HepG2 (cell line): ENCODE measurements around the gene SPNS1. TPM values are rescaled to one million over a fixed set of nuclear protein-coding genes. Genes with fewer than 3 reads are reported as not detected.
"Not testable (repeated sequence)": the region's sequence is repeated elsewhere in the genome, so short reads cannot be mapped to it uniquely, and the experiment has no call there.

Source experiments
- ATAC-seq: fragments of 200-7000 bp; cut with Tn5 transposase; 3 replicates; pipeline ENCODE4 v1.9.1; 2020; ENCODE audit warnings: mild to moderate bottlenecking, moderate library complexity
- BruUV-seq: library from RNA; stranded (reverse); fragments of 400-500 nt; replicated peaks from 2 replicates; lab custom pipeline; 2021; lab: Mats Ljungman, UMichigan
- CTCF ChIA-PET: fragments of 300-600 bp; formaldehyde crosslinking; extraction: SDS; loops from one replicate; lab custom pipeline; 2021; ENCODE audit warnings: low total read pairs, inconsistent platforms, low intra/inter-chr PET ratio; lab: Yijun Ruan, JAX
- POLR2A ChIA-PET: fragments of 350-600 bp; sonication (Branson Sonifier 250); formaldehyde crosslinking; loops from one replicate; lab custom pipeline; 2020; ENCODE audit warnings: antibody characterized with exemption, inconsistent platforms; lab: Yijun Ruan, JAX
- DNase-seq: peaks from one replicate; pipeline ENCODE4 v3.0.0-alpha.2; 2015; ENCODE audit warnings: low spot score
- FAIRE-seq: peaks from 3 replicates; lab custom pipeline; 2011; peaks lifted over from hg19 to GRCh38; lab: Jason Lieb, UNC
- H2AFZ ChIP-seq: one replicate; pipeline ENCODE4 v1.6.1; 2011; ENCODE audit warnings: low read length, inconsistent platforms
- H3K27ac ChIP-seq: fragments of 300-600 bp; 3 replicates; pipeline ENCODE4 v1.8.0; 2011; ENCODE audit warnings: mixed run types, mild to moderate bottlenecking, mixed read lengths, low read length, inconsistent platforms; ENCODE audit not compliant: insufficient read depth; ENCODE audit errors: extremely low read length
- H3K27me3 ChIP-seq, 2 experiments: fragments of 200-600 bp in 1 of 2; 2 replicates in 1 of 2; 3 replicates in 1 of 2; pipeline versions ENCODE4 v1.6.0 to v1.8.0; 2011; ENCODE audit warnings: low read length in 2 of 2, mild to moderate bottlenecking in 2 of 2, moderate library complexity in 2 of 2, inconsistent platforms in 1 of 2; ENCODE audit not compliant: insufficient read depth in 2 of 2, control insufficient read depth in 1 of 2
- H3K36me3 ChIP-seq, 2 experiments: fragments of 200-600 bp in 1 of 2; replicated peaks in 1 of 2; 2 replicates in 1 of 2; 3 replicates in 1 of 2; pipeline versions ENCODE4 v1.5.1 to v1.8.0; 2011; ENCODE audit warnings: low read length in 2 of 2, inconsistent platforms in 1 of 2; ENCODE audit not compliant: insufficient read depth in 2 of 2, control insufficient read depth in 1 of 2
- H3K4me1 ChIP-seq: 2 replicates; pipeline ENCODE4 v1.5.1; 2012; ENCODE audit warnings: low read length, inconsistent platforms; ENCODE audit not compliant: insufficient read depth
- H3K4me2 ChIP-seq: 2 replicates; pipeline ENCODE4 v1.6.0; 2011; ENCODE audit warnings: low read depth, low read length, inconsistent platforms
- H3K4me3 ChIP-seq, 3 experiments: fragments of 200-600 bp in 1 of 3; sonication (generic), shearing (Covaris generic) in 1 of 3; replicated peaks in 1 of 3; 2 replicates each; pipeline ENCODE4 v1.5.1; 2011 to 2016; ENCODE audit warnings: low read length in 3 of 3, inconsistent platforms in 2 of 3, low read depth in 2 of 3, mild to moderate bottlenecking in 2 of 3, control low read depth in 1 of 3, mixed read lengths in 1 of 3; ENCODE audit not compliant: insufficient read depth in 1 of 3
- H3K79me2 ChIP-seq: one replicate; pipeline ENCODE4 v1.6.1; 2011; ENCODE audit warnings: low read length, inconsistent platforms; ENCODE audit not compliant: insufficient read depth
- H3K9ac ChIP-seq: 2 replicates; pipeline ENCODE4 v1.6.0; 2011; ENCODE audit warnings: mild to moderate bottlenecking, low read depth, low read length, inconsistent platforms; ENCODE audit not compliant: insufficient read depth
- H3K9me3 ChIP-seq: 2 replicates; pipeline ENCODE4 v1.5.1; 2012; ENCODE audit warnings: mild to moderate bottlenecking, low read length
- H4K20me1 ChIP-seq: 2 replicates; pipeline ENCODE4 v1.6.0; 2011; ENCODE audit warnings: inconsistent platforms, mild to moderate bottlenecking, low read length, moderate library complexity; ENCODE audit not compliant: insufficient read depth
- GFI1 ChIP-seq: sonication (generic); formaldehyde crosslinking; IDR thresholded peaks from 2 replicates; pipeline ENCODE4 v1.5.0; 2020; ENCODE audit warnings: missing genetic modification reagents, mild to moderate bottlenecking, borderline replicate concordance
- ZNF136 ChIP-seq: sonication (generic); formaldehyde crosslinking; IDR thresholded peaks from 2 replicates; pipeline ENCODE4 v1.8.1; 2022; ENCODE audit warnings: low read depth, mild to moderate bottlenecking, moderate library complexity, missing genetic modification reagents
- WGBS: methylation state at CpG from one replicate; pipeline ENCODE4 v1.1.6; 2017; ENCODE audit warnings: low lambda C conversion rate; 5-methylcytosine and 5-hydroxymethylcytosine counted together
- in situ Hi-C: cut with HindIII; loops from 2 replicates; pipeline ENCODE4 v1.10.0; 2017; ENCODE audit warnings: low pct_unique_long_range_greater_than_20kb; ENCODE audit not compliant: extremely low pct_ligation_motif_present
- intact Hi-C: fragments of 100-400 bp; cut with micrococcal nuclease; formaldehyde crosslinking; loops from one replicate; pipeline ENCODE4 v1.10.0; 2022; ENCODE audit not compliant: unreplicated experiment
- polyA plus RNA-seq, 8 experiments: library from polyadenylated mRNA; depleted of rRNA in 3 of 8; stranded (reverse) in 7 of 8; unstranded in 1 of 8; fragments of >200 nt; fragmentation: Illumina TruSeq in 4 of 8; extraction: Trizol in 4 of 8; gene quantifications; 2 replicates each; pipeline versions ENCODE4 v1.2.1 to v1.2.3, GENCODE V29; 2011 to 2016; ENCODE audit warnings: low read depth in 4 of 8, missing spikeins in 1 of 8, mixed read lengths in 1 of 8; ENCODE audit not compliant: insufficient read depth in 1 of 8
- total RNA-seq, 5 experiments: library from RNA; depleted of rRNA; stranded (reverse); fragments of >200 nt; fragmentation: Illumina TruSeq; extraction: Trizol; gene quantifications; 2 replicates each; pipeline ENCODE4 v1.2.3, GENCODE V29; 2016; ENCODE audit warnings: low read depth in 1 of 5

The SPNS1 gene
- total and polyA plus RNA-seq, 2 of the 13 experiments (the other 11 are each of a cell fraction or from before 2014, with no cell fraction given): 25.6 to 38.8 TPM

- Histone ChIP-seq H3K4me1 (peaks cover 46% of the 10 kb centered on the region), H2AFZ (no peak overlapping the region), H3K9ac (no peak overlapping the region), H4K20me1 (no peaks in the 10 kb centered on the region)
- in situ Hi-C loops: loop anchor here (5.0 kb wide), 1 partner anchor 71 kb away; no protein-coding TSS in a partner anchor
- TF ChIP-seq ZNF136 (CRISPR knock-in tag) (no peak), GFI1 (CRISPR knock-in tag) (no peak)
- TF ChIP-seq, all 625 proteins: peak for 0
- CTCF ChIA-PET: no interaction called here
- ATAC-seq (no peak), FAIRE-seq (no peak), DNase-seq (no peak)
- Histone ChIP-seq H3K36me3 (no peaks in the 10 kb centered on the region), H3K9me3 (no peaks in the 10 kb centered on the region), H3K4me3 (no peak overlapping the region), H3K79me2 (no peaks in the 10 kb centered on the region), H3K27ac (no peak overlapping the region), H3K4me2 (no peak overlapping the region), H3K27me3 (no peaks in the 10 kb centered on the region)
- POLR2A ChIA-PET: interaction anchor here (1.0 to 3.9 kb wide), 2 partner anchors 14 to 75 kb away, joined by 3 to 37 read pairs; partner anchors contain the start of genes RABEP2 and SH2B1
- 83% methylated on average over 5 of the region's 7 CpGs for WGBS
- no TSS peak for BruUV-seq
- intact Hi-C loops: loop anchor here (5.0 kb wide), 1 partner anchor 116 kb away; the partner anchor contains the start of gene ATXN2L
Measured at GRCh38 chr16:28938721-28939120, 35.9 kb upstream of the SPNS1 start.

GRCh38 chr16:28939825-28940224, 34.8 kb upstream of the SPNS1 start:
- H3K36me3 ChIP-seq, H3K27me3 ChIP-seq, BruUV-seq, H3K79me2 ChIP-seq, H3K27ac ChIP-seq, H3K4me3 ChIP-seq, DNase-seq, H2AFZ ChIP-seq, H3K4me2 ChIP-seq, CTCF ChIA-PET, H3K9ac ChIP-seq, H3K9me3 ChIP-seq, FAIRE-seq, H4K20me1 ChIP-seq, ATAC-seq: not testable (repeated sequence)
- peaks cover 41% of the 10 kb centered on the region for H3K4me1 ChIP-seq
- in situ Hi-C loops: loop anchor here (5.0 kb wide), 1 partner anchor 73 kb away; no protein-coding TSS in a partner anchor
- WGBS: 70% methylated on average over 7 of the region's 7 CpGs
- intact Hi-C loops: loop anchor here (5.0 kb wide), 1 partner anchor 118 kb away; the partner anchor contains the start of gene ATXN2L
- POLR2A ChIA-PET: interaction anchor here (1.0 to 1.1 kb wide), 2 partner anchors 11 to 15 kb away, joined by 3 to 5 read pairs; partner anchors contain the start of genes NFATC2IP and RABEP2
